Gastrocnemius medialis (tissue), 4 donors: Measurements from ENCODE around the gene SERTAD2. TPM values are rescaled to one million over a fixed set of nuclear protein-coding genes. Genes with fewer than 3 reads are reported as not detected.

Source experiments
- ATAC-seq, 2 donors: fragments of 150-250 bp; one replicate each; pipeline ENCODE4 v1.9.1; 2016
- DNase-seq, 2 donors: peaks; one replicate each; pipeline ENCODE4 v3.0.0-alpha.2; 2019
- H3K27ac ChIP-seq, 4 donors: fragments of 200-600 bp; sonication (generic); 1 replicate in 1 of 4; 2 replicates in 3 of 4; pipeline ENCODE4 v1.5.1; 2016 to 2018; ENCODE audit warnings: mild to moderate bottlenecking in 2 of 4, moderate library complexity in 1 of 4
- H3K27me3 ChIP-seq, 3 donors: fragments of 200-600 bp; sonication (generic) in 2 of 3; 1 replicate in 1 of 3; 2 replicates in 2 of 3; pipeline versions ENCODE4 v1.5.1 to v1.6.0; 2016 to 2019; ENCODE audit warnings: mild to moderate bottlenecking in 1 of 3, moderate library complexity in 1 of 3
- H3K36me3 ChIP-seq, 2 donors: fragments of 200-600 bp; sonication (generic) in 1 of 2; one replicate each; pipeline ENCODE4 v1.5.1; 2017 to 2018
- H3K4me1 ChIP-seq, 2 donors: fragments of 200-600 bp; sonication (generic) in 1 of 2; one replicate each; pipeline ENCODE4 v1.5.1; 2016 to 2017; ENCODE audit warnings: mild to moderate bottlenecking in 2 of 2
- H3K4me3 ChIP-seq, 4 donors: fragments of 200-600 bp; sonication (generic) in 3 of 4; 1 replicate in 1 of 4; 2 replicates in 3 of 4; pipeline ENCODE4 v1.5.1; 2016 to 2019; ENCODE audit warnings: mild to moderate bottlenecking in 2 of 4
- H3K9me3 ChIP-seq, 3 donors: fragments of 200-600 bp; sonication (generic) in 2 of 3; 1 replicate in 1 of 3; 2 replicates in 2 of 3; pipeline ENCODE4 v1.5.1; 2016 to 2019
- CTCF ChIP-seq, 5 experiments: fragments of 450-650 bp in 3 of 5; fragments of 200-600 bp in 2 of 5; sonication (generic) in 2 of 5; IDR thresholded peaks in 4 of 5; conservative IDR thresholded peaks in 1 of 5; 1 replicate in 4 of 5; 2 replicates in 1 of 5; pipeline ENCODE4 v1.5.1; 2016 to 2019; ENCODE audit warnings: antibody characterized with exemption in 5 of 5, mild to moderate bottlenecking in 3 of 5, moderate library complexity in 3 of 5
- POLR2A ChIP-seq, 2 donors: fragments of 450-650 bp; IDR thresholded peaks; one replicate each; pipeline ENCODE4 v1.6.1; 2017; ENCODE audit warnings: antibody characterized with exemption in 2 of 2, mild to moderate bottlenecking in 2 of 2, moderate library complexity in 2 of 2
- in situ Hi-C, 4 donors: fragments of 200-750 bp; cut with MboI; loops; one replicate each; pipeline versions ENCODE4 v1.15.0 to v1.8.0; 2017; ENCODE audit warnings: low sequenced_read_pairs in 4 of 4
- intact Hi-C: fragments of 100-400 bp; cut with DNase I; formaldehyde crosslinking; loops from one replicate; pipeline ENCODE4 v1.15.1; 2023; ENCODE audit warnings: low total_unique reads
- total RNA-seq, 4 donors: library from RNA; depleted of rRNA; stranded (reverse); fragments of >200 nt; gene quantifications; one replicate each; pipeline versions ENCODE4 v1.1.0 to v1.2.3, GENCODE V29; 2016

SERTAD2 gene
- total RNA-seq, 4 donors from 2014 or later: 7.3 to 10.6 (median 8.7) TPM

- Histone ChIP-seq H3K9me3 (no peaks in the 10 kb centered on the region), H3K4me3 (no peak overlapping the region), H3K36me3 (no peaks in the 10 kb centered on the region), H3K27ac (no peak overlapping the region), H3K27me3 (no peaks in the 10 kb centered on the region), H3K4me1 (peaks cover 6 to 9% of the 10 kb centered on the region in 2 donors)
- DNase-seq (no peak), ATAC-seq (no peak)
- TF ChIP-seq POLR2A (IDR thresholded peaks at IDR 0.05): no peak
- TF ChIP-seq CTCF (IDR thresholded peaks at IDR 0.05 in 4 of 5, conservative IDR thresholded peaks at IDR 0.05 in 1 of 5): no peak
- intact Hi-C loops: no loop called here
- in situ Hi-C loops: loop anchor here in 1 of 4 donors (25.0 kb wide), 1 partner anchor 239 kb away; no protein-coding TSS in a partner anchor
Measured at GRCh38 chr2:64623242-64623850, 30.4 kb downstream of the SERTAD2 start.

GRCh38 chr2:64622443-64623241 lies 31.1 kb downstream of the SERTAD2 start:
- Histone ChIP-seq H3K27ac (no peak overlapping the region), H3K9me3 (no peaks in the 10 kb centered on the region), H3K27me3 (no peaks in the 10 kb centered on the region), H3K4me3 (no peak overlapping the region), H3K36me3 (no peaks in the 10 kb centered on the region), H3K4me1 (peaks cover 6 to 9% of the 10 kb centered on the region in 2 donors)
- in situ Hi-C loops: loop anchor here in 1 of 4 donors (25.0 kb wide), 1 partner anchor 240 kb away; no protein-coding TSS in a partner anchor
- intact Hi-C loops: no loop called here
- TF ChIP-seq CTCF (IDR thresholded peaks at IDR 0.05 in 4 of 5, conservative IDR thresholded peaks at IDR 0.05 in 1 of 5) (no peak), POLR2A (IDR thresholded peaks at IDR 0.05) (no peak)
- DNase-seq (no peak), ATAC-seq (no peak)

GRCh38 chr2:64620661-64621060 lies 33.1 kb downstream of the SERTAD2 start:
- H3K4me1 ChIP-seq: no peaks in the 10 kb centered on the region
- DNase-seq (no peak), ATAC-seq (no peak)
- no peaks in the 10 kb centered on the region for H3K9me3 ChIP-seq
- H3K4me3 ChIP-seq: no peak overlapping the region
- TF ChIP-seq POLR2A (IDR thresholded peaks at IDR 0.05) (no peak), CTCF (IDR thresholded peaks at IDR 0.05 in 4 of 5, conservative IDR thresholded peaks at IDR 0.05 in 1 of 5) (no peak)
- H3K36me3 ChIP-seq: no peaks in the 10 kb centered on the region
- in situ Hi-C loops: loop anchor here in 1 of 4 donors (25.0 kb wide), 1 partner anchor 242 kb away; no protein-coding TSS in a partner anchor
- intact Hi-C loops: no loop called here
- H3K27ac ChIP-seq: no peak overlapping the region
- H3K27me3 ChIP-seq: no peaks in the 10 kb centered on the region

DNA sequence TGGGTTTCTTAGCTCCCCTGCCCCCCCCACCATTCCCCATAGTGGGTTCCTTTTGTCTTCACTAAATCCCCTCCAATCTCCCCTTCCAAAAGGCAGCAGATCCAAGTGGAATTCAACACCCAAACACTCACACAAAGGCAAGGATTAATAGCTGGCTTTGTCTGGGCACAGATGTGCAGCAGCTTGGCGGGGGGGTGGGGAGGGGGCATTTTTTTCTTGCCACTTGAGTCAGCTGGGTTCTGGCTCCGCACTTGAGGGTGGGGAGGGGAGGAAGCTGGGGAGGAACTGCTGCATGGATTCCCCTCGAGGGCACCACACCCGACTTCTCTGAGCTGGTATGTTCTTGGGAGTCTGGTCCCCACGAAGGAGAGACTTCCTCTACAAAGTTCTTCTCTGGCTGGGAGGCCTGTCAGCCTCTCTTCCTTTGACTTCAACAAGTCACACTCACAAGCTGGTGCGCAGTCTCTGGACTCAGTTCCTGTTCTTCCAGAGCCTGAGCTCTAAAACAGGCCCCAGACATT lies 36.0 kb downstream of the SERTAD2 start:
- no peaks in the 10 kb centered on the region for H3K36me3 ChIP-seq

More for the DNA sequence above, 36.0 kb downstream of the SERTAD2 start:
- H3K27ac ChIP-seq: no peak overlapping the region
- no peaks in the 10 kb centered on the region for H3K4me1 ChIP-seq
- H3K9me3 ChIP-seq: no peaks in the 10 kb centered on the region
- H3K27me3 ChIP-seq: no peaks in the 10 kb centered on the region
- intact Hi-C loops: no loop called here
- TF ChIP-seq POLR2A (IDR thresholded peaks at IDR 0.05) (no peak), CTCF (IDR thresholded peaks at IDR 0.05 in 4 of 5, conservative IDR thresholded peaks at IDR 0.05 in 1 of 5) (no peak)
- ATAC-seq: no peak
- in situ Hi-C loops: loop anchor here in 1 of 4 donors (25.0 kb wide), 1 partner anchor 245 kb away; no protein-coding TSS in a partner anchor
- H3K4me3 ChIP-seq: no peak overlapping the region
- DNase-seq: no peak
